HG03432 (cell line): ENCODE data around the gene PAX5.

ENCODE experiments used
- ATAC-seq: cut with Tn5 transposase; IDR thresholded peaks from one replicate; pipeline ENCODE4 v1.9.1; 2021; ENCODE audit warnings: mild to moderate bottlenecking, moderate library complexity; ENCODE audit not compliant: unreplicated experiment

Gene PAX5

GRCh38 chr9:36864491-36865410 lies 169.3 kb downstream of the PAX5 start:
- ATAC-seq = no peak

- ATAC-seq = no peak
Observed at GRCh38 chr9:36862206-36863145, 171.6 kb downstream of the PAX5 start.

- ATAC-seq = no peak
Observed at GRCh38 chr9:36861528-36862205, 172.4 kb downstream of the PAX5 start.

GRCh38 chr9:36858805-36859375 lies 175.2 kb downstream of the PAX5 start:
- no peak for ATAC-seq

- ATAC-seq = no peak
Observed at GRCh38 chr9:36855448-36856315, 178.4 kb downstream of the PAX5 start.

DNA sequence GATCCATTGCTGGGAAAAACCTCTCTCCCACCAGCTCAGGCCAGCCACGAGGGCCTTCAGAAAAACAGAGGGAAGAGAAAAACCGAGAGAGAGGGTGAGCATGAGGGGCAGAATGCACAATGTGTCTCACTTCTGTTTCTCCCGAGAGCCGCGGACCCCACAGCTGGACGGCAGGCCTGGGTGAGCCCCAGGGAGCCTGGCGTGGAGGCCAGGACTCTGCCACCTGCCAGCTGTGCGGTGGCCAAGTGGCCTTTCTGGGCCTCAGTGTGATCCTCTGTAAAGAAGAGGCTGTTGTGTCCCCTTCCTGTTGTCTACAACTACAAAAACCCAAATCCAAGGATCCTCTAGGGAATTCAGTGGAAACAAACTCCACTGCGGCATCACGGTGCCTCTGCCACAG lies 179.3 kb downstream of the PAX5 start:
- ATAC-seq = no peak

DNA sequence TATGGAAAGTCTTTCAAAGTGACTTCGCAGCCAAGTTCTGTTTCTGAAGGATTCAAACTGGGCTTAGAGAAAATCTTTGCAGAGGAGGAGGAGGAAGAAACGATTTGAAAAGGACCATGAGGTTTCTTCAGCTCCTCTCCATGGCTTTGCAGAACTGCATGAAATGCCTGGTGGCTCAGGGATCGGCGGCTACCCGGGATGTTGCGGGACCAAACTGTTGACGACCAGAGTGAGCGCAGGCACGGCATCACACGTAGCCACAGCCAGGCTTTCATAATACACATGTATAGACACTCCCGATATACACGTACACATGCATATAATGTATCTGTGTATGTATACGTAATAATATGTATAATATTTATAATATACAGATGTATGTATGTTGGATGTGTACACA lies 180.0 kb downstream of the PAX5 start:
- ATAC-seq = no peak

DNA sequence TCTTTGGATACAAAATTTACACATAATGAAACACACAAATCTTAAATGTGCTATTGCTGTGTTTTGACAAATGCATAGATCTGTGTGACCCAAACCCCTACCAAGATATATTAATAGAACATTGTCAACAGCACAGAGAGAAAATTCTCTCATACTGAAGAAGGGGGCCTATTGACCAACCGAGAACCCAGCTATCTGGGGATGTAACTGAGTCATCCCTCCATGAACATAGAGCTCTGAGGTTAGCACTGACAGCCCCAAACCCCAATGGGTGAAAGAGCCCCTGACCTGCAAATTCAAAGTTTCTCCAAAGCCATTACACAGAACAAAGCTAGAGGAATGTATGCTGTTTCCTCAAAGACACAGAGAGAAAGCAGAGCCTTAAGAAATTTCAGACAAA lies 180.8 kb downstream of the PAX5 start:
- no peak for ATAC-seq

DNA sequence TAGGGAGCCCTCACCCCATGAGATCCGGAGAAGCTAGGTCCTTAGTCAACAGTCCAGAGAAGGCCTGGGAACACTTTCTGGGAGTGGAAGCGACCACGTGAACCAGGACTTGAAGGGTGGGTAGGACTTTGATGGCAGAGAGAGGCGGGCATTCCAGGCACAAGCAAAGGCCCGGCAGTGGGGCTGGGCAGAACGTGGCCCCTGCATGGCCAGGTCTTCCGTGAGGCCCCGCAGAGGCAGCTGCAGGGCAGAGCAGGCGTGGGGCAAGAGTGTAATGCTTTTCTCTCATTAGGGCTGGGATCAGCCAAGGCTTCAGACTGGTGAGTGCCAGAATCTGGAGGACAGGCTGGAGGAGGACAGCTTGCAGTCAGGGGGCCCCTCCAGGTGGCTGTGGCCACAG lies 184.1 kb downstream of the PAX5 start:
- ATAC-seq = no peak

DNA sequence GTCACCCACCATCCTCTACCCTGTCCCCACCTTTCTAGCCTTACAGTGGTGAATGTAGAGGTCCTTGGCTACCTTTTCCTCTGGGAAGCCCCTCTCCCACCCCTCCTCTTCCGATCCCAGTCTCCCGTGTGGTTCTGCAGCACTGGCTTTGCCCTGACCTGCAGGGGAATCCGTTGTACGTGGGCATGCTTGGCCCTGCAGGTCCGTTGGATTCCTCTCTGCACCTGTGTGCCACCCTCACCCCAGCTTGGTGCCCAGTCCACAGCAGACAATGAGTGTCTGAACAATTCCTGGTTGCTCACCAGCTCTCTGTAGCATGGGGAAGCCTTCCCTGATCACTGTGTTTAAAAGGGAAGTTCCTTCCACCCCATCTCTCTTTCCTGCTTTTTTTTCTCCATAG lies 185.1 kb downstream of the PAX5 start:
- no peak for ATAC-seq

DNA sequence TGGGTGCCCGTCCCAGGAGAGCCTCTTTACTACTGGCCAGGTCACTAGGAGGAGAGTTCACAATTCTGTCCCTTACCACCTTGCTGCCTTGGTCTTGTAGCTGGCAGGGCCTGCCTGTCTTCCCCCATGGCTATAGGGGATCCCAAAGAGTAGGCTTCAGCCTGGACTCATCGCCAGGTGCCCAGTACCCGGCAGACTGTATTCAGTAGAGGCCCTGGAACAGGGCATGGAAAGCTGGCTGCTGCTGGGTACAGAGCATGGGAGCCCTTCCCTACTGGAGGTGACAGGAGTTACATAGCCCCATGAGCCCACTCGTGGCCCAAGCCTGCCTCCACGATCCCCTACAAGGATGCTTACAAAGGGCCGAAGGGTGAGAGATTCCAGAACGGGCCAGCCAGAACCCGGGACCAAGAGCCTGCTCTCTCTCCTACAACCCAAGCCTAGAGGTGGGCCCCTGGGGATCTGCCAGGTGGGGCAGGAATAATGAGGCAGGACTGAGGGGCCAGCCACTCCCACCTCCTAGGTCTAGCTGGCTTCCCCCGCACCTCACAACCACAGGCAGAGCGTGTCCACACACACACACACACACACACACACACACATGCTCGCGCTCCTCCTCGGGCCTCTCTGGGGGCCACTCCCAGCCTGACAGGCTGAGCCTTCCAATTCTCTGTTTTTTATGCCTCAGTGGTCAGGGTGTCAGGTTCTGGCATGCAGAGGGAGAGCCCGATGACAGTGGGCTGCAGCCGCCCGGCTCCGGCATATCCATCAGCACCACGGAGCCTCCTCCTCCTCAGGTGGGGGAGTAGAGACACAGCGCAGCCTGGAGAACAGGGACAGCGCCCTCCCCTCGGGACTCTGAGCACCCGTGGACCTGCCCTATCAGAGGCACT lies 186.0 kb downstream of the PAX5 start:
- ATAC-seq = no peak

DNA sequence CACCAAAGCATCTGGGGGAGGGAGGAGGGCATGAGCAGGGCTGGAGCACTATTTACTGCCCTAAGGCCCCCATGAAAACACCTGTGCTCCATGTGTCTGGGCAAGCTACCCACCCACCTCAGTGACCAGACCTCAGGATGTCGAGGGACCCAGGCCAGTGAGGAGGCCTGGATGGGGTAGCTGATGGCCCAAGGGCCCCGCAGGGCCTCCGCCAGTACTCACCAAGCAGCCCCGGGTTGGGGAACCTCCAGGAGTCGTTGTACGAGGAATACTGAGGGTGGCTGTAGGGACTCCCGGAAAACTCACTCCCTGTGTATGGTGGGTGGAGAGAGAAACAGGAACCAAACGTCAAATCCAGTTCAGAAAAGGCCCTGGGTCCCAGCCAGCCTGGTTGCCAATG lies 187.4 kb downstream of the PAX5 start:
- ATAC-seq = no peak

DNA sequence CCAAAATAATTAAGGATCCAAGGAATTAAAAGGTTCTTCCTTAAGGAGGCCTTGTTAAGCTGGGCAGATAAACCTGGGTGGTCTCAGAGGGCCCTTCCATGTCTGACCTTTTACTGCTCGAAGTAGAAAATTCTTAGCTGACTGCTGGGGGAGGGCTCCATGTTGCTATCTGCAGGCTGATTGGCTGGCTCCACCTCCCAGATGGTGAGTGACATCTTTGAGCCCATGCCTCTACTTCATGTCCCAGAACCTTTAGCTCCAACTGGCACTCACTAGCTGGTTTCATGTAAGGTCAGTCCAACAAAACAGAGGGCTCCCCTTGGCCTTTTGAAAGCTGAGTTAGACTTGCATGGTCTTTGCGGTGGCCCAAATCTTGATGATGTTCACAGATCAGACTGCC lies 188.2 kb downstream of the PAX5 start:
- no peak for ATAC-seq

GRCh38 chr9:36844961-36845360 lies 189.1 kb downstream of the PAX5 start:
- ATAC-seq = no peak

DNA sequence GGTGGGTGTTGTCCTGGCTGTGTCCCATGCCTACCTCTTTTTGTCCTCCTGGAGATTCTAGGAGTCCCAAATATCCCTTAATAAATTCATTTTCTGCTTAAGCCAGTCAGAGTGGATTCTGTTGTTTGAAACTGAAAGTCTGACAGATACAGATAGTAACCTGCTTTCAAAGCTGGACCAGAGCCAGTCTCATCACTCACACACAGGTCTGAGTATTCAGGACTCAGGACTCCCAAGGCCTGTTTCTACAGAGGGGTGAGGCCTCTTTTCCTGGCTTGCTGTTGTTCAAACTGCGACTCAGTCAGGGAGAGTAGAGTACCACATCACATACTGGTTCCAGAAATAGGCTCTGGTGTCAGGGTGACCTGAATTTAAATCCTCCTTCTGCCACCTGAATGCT lies 190.1 kb downstream of the PAX5 start:
- no peak for ATAC-seq

DNA sequence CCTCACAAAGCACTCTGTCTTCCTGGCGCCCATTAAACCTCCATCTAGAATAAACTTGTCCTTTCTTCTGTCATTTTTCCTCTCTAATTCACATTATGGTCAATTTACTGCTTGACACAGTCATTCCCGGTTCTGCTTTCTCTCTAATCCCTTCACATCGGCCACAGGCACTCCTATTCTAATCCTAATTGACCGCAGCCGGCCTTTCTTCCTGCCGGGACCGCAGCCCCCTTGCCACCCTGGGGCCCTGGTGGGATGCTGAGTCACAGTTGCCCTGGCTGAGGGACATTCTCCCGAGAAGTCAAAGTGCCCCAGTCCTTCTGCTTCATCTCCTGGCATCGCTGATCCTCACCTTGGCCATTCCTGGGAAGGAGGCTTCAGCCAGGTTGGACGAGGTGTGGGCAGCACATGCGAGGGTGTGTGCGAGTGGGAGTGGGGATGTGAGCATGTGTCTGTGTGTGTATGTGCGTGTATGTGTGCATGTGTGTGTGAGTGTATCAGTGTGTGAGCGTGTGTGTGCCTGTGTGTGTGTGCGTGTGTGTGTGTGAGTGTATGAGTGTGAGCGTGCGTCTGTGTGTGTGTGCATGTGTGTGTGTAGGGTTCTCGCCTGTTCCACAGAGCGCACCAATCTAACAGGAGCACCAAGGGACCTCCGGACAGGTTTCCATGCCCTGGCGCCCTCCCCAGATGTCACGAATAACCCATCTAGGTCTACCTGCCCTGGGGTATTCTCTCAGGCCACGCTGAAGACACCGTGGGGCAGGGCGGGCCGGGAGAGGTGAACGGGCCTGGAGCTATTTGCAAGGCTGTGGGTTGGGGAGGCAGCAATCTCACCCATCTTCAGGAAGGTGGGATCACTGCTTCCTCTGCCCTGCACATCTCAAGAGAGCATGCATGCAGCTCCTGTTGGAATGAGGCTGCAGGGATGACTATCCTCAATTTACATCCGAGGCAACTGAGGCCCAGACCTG lies 191.2 kb downstream of the PAX5 start:
- no peak for ATAC-seq

DNA sequence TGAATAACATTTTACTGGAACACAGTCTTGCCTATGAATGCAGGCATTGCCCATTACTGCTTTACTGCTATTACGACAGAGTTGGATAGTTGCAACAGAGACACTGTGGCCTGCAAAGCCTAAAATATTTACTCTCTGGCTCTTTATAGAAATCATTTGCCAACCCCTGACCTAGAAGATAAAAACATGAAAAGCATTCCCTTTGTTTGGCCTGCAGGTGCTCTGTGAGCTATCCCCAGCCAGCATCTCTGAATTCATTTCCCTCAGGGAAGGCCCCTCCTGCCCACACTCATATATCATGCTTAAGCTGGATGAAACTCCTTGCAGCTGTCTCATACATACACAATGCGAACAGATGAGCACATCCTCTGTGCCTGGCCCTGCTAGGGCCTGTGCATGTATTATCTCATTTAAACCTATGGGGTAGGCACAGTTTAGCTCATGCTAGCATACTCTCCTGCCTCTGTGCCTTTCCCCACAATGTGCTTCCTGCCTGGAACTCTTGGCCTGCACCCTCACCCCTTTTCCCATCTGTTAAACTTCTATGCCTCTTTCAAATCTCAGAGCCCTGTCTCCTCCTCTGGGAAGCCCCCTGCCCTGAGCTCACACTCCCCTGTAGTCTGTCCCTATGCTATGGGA lies 193.1 kb downstream of the PAX5 start:
- no peak for ATAC-seq
